Breast epithelium (tissue), 3 donors: Measurements from ENCODE around the gene ICOS.

Source experiments
- POLR2A ChIP-seq: fragments of 450-650 bp; IDR thresholded peaks from one replicate; pipeline ENCODE4 v1.6.1; 2016; ENCODE audit warnings: antibody characterized with exemption, mild to moderate bottlenecking, moderate library complexity
- POLR2AphosphoS5 ChIP-seq, 3 donors: sonication (generic); formaldehyde crosslinking; IDR thresholded peaks; one replicate each; pipeline ENCODE4 v1.6.1; 2017; ENCODE audit warnings: antibody characterized with exemption in 3 of 3
- TF ChIP-seq, protein P1 (sequence below), 3 donors: fragments of 450-650 bp; IDR thresholded peaks; one replicate each; pipeline ENCODE4 v1.5.1; 2016 to 2017; ENCODE audit warnings: antibody characterized with exemption in 3 of 3, mild to moderate bottlenecking in 3 of 3, moderate library complexity in 3 of 3

- TF ChIP-seq, protein P1, sequence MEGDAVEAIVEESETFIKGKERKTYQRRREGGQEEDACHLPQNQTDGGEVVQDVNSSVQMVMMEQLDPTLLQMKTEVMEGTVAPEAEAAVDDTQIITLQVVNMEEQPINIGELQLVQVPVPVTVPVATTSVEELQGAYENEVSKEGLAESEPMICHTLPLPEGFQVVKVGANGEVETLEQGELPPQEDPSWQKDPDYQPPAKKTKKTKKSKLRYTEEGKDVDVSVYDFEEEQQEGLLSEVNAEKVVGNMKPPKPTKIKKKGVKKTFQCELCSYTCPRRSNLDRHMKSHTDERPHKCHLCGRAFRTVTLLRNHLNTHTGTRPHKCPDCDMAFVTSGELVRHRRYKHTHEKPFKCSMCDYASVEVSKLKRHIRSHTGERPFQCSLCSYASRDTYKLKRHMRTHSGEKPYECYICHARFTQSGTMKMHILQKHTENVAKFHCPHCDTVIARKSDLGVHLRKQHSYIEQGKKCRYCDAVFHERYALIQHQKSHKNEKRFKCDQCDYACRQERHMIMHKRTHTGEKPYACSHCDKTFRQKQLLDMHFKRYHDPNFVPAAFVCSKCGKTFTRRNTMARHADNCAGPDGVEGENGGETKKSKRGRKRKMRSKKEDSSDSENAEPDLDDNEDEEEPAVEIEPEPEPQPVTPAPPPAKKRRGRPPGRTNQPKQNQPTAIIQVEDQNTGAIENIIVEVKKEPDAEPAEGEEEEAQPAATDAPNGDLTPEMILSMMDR (IDR thresholded peaks at IDR 0.05), result no peak
- TF ChIP-seq POLR2A, result no peak
- no peak for TF ChIP-seq POLR2AphosphoS5 (IDR thresholded peaks at IDR 0.05)
These were observed 12.7 kb downstream of the ICOS start for GRCh38 chr2:203949228-203949627.
